GM10266 (cell line): ENCODE results near the gene NUDT6.

ENCODE experiments used
- DNase-seq: peaks from one replicate; pipeline ENCODE4 v3.0.0; 2012; ENCODE audit errors: extremely low spot score
- TF ChIP-seq, protein P1 (sequence below): IDR thresholded peaks from 2 replicates; pipeline ENCODE4 v1.5.1; 2012; ENCODE audit warnings: mild to moderate bottlenecking, low read depth; ENCODE audit not compliant: control insufficient read depth, insufficient read depth; ENCODE audit errors: missing control alignments

NUDT6 gene

DNA sequence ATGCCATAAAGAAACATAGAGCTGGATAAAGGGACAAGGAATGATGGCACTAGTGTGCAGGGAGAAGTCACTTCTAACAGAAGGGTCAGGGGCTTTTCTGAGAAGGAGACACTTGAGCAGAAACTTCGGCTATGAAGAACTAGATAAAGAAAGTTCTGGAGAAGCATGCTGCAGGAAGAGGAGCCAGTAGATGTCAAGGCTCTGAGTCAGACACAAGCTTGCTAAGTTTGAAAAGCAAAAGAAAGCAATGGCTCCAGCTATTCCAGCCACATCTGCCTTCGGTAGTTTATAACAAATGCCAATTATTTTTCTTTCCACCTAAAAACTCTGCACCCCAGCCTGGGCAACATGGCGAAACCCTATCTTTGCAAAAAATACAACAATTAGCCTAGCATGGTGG, 7.5 kb downstream of the NUDT6 start:
- no peak for DNase-seq
- TF ChIP-seq, protein P1, sequence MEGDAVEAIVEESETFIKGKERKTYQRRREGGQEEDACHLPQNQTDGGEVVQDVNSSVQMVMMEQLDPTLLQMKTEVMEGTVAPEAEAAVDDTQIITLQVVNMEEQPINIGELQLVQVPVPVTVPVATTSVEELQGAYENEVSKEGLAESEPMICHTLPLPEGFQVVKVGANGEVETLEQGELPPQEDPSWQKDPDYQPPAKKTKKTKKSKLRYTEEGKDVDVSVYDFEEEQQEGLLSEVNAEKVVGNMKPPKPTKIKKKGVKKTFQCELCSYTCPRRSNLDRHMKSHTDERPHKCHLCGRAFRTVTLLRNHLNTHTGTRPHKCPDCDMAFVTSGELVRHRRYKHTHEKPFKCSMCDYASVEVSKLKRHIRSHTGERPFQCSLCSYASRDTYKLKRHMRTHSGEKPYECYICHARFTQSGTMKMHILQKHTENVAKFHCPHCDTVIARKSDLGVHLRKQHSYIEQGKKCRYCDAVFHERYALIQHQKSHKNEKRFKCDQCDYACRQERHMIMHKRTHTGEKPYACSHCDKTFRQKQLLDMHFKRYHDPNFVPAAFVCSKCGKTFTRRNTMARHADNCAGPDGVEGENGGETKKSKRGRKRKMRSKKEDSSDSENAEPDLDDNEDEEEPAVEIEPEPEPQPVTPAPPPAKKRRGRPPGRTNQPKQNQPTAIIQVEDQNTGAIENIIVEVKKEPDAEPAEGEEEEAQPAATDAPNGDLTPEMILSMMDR, result no peak

DNA sequence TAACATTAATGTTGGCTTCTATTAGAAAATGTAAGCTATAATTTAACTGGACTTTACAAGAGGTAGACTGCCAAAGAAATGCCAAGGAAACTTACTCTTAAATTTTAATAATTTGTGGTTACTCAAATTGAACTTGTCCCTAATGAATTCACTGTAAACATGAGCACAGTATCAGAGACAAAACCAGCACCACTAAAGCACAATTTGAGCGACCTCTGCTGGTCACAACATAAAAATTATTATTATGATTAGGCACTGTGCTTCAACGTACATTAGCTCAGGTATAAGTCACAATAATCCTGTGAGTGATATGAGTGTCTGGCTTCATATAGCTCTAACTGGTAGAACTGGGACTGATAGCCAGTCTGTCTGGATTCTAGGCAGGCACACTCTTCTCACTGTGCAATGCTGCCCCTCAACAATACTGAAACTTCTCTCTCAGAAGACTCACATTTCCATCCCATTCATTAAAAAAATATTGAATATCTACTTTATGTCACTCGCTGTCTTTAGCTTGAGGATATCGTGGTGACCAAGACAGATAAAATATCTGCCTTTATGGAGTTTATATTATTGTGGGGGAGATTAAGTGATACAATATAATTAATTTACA, 8.0 kb downstream of the NUDT6 start:
- TF ChIP-seq, protein P1, result peak; percentile 40
- DNase-seq, result peak; percentile 30

DNA sequence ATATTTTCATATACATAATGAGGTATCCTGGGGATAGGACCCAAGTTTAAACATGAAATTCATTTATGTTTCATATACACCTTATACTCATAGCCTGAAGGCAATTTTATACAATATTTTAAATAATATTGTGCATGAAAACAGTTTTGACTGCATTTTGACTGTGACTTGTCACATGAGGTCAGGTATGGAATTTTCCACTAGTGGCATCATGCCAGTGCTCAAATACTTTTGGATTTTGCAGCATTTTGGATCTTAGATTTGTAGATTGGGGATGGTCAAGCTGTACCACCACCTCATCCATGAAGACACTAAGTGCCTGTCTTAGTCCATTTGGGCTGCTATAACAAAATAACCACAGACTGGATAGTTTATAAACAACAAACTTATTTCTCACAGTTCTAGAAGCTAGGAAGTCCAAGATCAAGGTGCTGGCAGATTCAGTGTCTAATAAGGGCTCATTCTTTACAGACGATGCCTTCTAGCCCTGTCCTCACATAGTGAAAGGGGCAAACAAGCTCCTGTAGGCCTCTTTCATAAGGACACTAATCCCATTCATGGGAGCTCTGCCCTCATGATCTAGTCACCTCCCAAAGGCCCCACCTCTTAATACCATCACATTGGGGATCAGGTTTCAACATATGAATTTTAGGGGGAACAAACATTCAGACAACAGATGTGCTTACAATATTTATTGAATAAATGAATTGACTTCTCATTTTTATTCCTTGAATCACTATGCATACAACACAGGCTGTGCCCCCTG, 9.4 kb downstream of the NUDT6 start:
- no peak for DNase-seq

DNA sequence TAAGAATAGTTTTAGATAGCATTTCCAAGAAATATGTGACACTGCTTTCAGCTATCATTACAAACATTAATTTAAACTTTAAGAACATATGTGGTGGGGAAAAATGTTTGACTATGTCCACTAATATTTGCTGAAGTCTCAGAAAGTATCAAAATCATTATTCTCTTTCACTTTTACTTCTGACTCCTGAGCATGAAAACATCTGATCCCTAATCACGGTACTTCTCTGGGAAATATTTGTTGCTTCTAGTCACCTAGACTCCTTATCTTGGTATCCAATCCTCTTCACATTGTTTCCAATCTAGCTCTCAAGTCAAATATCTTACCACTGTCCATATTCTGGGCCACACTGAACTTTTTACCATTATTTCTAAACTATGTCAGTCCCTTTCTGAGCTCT, 10.8 kb downstream of the NUDT6 start:
- TF ChIP-seq, protein P1, result no peak
- DNase-seq, result no peak

More for the DNA sequence above, 9.4 kb downstream of the NUDT6 start:
- TF ChIP-seq, protein P1, result no peak

DNA sequence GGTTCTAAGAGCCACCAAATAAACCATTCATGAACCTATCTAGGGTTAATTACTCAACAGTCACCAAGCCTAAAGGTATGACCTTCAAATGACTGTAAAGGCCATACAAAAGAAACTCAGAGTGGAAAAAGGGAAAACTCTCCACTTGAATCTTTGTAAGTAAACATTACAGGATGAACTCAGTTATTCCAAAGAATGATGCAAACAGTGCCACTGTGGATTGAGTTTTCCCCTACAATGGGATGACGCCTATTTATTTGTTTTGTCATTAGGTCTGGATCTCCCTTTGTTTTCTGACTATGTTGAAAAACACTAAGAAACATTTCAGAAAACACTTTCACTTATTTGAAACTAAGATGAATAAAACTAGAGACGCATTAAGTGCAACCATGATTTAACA, 12.7 kb downstream of the NUDT6 start:
- TF ChIP-seq, protein P1, result no peak
- no peak for DNase-seq

DNA sequence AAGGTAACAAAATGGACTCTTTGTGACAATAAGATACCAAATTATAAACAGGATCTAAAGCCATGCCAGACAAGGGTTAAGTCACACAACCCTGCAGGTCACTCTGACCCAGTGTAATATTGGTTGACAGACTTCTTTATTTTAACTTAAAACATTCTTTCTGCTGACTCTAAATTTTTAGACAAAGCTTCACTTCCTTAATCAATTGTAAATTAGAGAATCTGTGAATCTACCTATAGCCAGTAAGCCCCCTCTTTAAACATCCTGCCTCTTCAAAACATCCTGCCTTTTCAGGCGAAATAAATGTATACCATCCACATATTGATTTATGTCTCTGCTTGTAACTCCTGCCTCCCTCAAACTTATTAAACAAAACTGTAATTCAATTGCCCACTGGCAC, 14.2 kb downstream of the NUDT6 start:
- TF ChIP-seq, protein P1, result no peak

DNA sequence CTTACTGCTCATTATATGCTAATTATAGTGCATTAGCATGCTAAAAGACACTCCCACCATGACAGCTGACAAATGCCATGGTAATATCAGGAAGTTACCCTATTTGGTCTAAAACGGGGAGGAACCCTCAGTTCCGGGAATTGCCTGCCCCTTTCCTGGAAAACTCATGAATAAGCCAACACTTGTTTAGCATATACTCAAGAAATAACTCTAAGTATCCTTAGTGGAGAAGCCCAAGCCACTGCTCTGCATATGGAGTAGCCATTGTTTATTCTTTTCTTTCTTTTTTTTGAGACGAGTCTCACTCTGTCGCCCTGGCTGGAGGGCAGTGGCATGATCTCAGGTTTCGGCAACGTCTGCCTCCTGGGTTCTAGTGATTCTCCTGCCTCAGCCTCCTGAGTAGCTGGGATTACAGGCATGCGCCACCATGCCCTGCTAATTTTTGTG, 15.5 kb downstream of the NUDT6 start:
- TF ChIP-seq, protein P1, result no peak
- DNase-seq, result no peak

More for the DNA sequence above, 14.2 kb downstream of the NUDT6 start:
- DNase-seq, result no peak
